AG10803 (cell line): ENCODE measurements around the gene DOLPP1.
"Not testable (repeated sequence)": the region's sequence is repeated elsewhere in the genome, so short reads cannot be mapped to it uniquely, and the experiment has no call there.

Experiments
- DNase-seq: peaks from one replicate; pipeline ENCODE4 v3.0.0; 2010; ENCODE audit warnings: low read depth
- H3K4me3 ChIP-seq: 2 replicates; pipeline ENCODE4 v1.5.1; 2011; ENCODE audit warnings: mild to moderate bottlenecking, low read length, control low read depth
- TF ChIP-seq, protein P1 (sequence below): conservative IDR thresholded peaks from 2 replicates; pipeline ENCODE4 v1.5.1; 2011; ENCODE audit warnings: mild to moderate bottlenecking, low read length, control low read depth, inconsistent platforms

The DOLPP1 gene

DNA sequence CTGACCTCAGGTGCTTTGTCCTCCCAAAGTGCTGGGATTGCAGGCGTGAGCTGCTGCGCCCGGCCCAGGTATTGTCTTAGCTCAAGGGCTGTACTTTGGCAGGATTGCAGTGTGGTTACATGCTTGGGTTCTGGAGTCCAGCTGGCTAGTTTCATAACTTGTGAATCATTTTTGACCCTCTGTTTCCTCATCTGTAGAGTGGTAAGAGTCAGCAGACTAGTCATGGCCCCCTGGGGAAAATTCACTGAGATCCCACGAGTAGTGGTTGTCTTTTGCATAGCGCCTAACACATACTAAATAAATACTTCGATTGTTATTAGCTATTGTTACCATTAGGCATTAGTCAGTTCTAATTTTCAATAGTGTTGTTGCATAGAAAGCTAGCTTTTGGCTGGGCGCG is 44.6 kb downstream of the DOLPP1 start:
- DNase-seq = peak; percentile 78
- TF ChIP-seq, protein P1, sequence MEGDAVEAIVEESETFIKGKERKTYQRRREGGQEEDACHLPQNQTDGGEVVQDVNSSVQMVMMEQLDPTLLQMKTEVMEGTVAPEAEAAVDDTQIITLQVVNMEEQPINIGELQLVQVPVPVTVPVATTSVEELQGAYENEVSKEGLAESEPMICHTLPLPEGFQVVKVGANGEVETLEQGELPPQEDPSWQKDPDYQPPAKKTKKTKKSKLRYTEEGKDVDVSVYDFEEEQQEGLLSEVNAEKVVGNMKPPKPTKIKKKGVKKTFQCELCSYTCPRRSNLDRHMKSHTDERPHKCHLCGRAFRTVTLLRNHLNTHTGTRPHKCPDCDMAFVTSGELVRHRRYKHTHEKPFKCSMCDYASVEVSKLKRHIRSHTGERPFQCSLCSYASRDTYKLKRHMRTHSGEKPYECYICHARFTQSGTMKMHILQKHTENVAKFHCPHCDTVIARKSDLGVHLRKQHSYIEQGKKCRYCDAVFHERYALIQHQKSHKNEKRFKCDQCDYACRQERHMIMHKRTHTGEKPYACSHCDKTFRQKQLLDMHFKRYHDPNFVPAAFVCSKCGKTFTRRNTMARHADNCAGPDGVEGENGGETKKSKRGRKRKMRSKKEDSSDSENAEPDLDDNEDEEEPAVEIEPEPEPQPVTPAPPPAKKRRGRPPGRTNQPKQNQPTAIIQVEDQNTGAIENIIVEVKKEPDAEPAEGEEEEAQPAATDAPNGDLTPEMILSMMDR = no peak
- no peak overlapping the region for H3K4me3 ChIP-seq

DNA sequence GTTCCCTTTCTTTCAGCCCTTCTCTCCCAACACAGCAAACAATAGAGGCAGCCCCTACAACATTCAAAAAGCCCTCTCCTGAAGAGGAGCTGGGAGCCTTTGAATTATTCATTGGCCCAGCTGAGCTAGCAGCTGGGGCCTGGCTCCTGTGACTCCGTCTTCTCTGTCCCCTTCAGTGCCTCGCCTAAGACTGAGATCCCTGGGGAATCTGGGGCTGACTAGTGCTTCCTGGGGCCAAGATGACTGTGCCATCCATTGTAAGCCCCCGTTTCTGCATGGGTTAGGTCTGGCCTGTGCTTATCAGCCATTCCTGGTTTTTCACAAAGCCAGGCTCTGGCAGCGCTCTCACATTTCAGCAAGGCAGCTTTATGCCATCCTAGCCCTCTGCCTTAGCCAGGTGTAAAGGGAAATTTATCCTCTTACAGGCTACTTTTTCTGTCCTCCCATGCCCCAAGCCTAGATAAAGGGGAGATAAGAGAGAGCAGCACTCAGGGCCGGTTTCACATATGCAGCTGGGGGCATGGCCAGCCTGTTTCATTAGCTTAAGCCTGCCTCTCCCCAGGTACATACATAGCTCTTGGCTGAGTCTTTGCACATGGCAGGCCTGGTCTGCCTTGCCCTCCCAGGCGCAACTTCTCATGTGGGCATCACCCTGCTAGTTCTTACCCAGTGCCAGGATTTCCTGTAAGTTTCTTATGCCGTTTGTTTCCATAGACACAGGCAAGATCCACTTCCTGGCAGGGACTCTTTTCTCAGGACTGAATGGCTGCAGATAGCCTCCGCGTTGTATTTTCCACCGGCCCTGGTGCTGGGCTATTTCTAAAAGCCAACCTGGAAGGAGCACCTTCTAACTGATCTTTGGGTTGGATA is 46.1 kb downstream of the DOLPP1 start:
- TF ChIP-seq, protein P1 = no peak
- H3K4me3 ChIP-seq = no peak overlapping the region
- DNase-seq = no peak

DNA sequence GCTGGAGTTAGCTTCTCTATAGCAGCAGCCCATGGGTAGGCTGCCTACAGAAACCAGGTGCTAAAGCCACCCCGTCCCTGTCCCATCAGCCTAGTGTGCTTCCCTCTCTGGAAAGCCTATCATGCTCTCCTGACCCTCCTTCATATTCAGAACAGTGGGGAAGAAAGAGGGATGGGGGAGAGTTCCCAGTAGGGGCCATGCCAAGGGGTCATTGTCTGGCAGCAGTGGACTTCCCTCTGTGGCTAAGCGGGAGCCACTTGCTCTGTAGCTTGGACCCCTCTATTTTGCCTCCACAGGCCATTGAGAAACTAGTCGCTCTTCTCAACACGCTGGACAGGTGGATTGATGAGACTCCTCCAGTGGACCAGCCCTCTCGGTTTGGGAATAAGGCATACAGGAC is 47.8 kb downstream of the DOLPP1 start:
- H3K4me3 ChIP-seq = no peak overlapping the region
- TF ChIP-seq, protein P1 = no peak
- DNase-seq = no peak

DNA sequence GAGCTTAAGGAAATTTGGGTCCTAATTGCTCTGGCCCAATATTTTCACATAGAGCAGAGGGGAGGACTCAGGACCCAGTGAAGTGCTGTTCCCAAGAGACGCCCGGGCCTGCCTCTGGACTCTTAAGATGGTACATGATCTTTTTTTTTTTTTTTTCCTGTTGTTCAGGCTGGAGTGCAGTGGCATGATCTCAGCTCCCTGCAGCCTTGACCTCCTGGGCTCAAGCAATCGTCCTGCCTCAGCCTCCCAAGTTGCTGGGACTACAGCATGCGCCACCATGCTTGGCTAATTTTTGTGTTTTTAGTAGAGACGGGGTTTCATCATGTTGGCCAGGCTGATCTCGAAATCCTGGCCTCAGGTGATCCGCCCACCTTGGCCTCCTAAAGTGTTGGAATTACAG is 49.4 kb downstream of the DOLPP1 start:
- H3K4me3 ChIP-seq, DNase-seq: not testable (repeated sequence)

DNA sequence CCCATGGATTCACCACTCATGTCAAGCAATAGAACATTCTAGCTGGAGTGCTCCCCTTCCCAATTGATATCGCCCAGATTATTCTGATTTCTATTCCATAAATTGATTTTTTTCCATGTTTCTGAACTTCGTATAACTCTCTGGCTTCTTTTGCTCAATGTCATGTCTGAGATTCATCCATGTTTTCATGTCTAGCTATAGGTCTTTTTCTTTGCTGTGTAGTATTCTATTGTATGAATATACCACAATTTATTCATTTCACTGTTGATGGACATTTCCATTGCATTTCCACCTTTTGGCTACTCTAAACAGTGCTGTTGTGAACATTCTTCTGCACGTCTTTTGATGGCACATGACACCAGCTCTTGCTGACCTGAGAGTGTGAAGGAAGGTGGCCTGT is 49.9 kb downstream of the DOLPP1 start:
- no peak overlapping the region for H3K4me3 ChIP-seq
- DNase-seq = no peak
- TF ChIP-seq, protein P1 = no peak

DNA sequence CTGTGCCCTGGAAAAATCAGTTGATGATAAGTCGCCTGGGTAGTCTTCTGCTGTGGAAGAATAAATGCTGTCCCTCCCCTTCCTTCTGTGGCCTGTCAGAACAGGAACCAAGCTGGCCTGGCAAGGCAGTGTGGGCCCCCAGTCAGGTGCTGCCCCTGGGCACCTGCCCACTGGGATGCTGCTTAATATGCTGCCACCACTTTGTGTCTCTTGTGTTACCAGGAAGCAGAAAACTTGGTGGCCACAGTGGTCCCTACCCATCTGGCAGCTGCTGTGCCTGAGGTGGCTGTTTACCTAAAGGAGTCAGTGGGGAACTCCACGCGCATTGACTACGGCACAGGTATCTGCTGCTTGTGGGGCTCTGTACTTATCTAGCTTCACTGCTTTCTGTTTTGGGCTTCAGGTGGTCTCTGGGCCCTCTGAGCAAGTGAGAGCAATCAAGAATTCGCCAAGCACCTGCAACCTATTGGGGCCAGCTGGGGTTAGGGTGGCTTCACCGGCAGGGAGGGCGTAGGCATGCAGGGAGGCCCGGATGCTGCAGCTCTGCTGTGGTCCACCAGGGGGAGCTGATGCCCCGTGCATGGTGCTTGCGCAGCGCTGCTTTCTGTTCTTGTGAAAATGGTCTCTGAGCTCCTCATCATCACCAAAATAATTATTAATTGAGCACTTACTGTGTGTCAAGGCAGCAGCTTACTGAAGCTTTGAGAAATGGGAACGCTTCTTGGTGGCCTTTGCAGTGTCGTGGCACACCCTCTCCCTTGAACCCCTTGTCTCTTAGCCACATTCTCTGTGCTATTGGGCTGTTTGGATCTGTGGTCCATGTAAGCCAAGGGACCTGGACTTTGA is 50.6 kb downstream of the DOLPP1 start:
- TF ChIP-seq, protein P1 = peak; percentile 99
- peak; percentile 59 for DNase-seq
- H3K4me3 ChIP-seq = no peak overlapping the region

DNA sequence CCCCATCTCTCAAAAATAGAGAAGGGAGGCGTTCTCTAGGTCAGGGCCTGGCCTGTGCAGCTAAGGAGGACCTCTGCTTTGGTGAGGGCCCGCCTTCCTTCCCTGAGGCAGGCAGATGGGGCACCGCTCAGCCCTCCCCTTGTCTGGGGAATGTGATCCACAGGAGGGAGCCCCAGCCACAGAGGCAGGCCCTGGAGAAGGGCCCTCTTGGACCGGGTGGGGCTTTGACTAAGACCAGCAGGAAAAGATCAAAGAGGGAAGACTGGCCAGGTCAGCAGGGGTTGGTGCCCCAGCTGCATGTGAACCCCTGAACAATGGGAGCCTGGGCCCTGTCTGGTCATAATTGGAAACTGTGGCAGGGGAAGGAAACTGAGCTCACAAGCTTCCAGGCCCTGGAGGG is 52.2 kb downstream of the DOLPP1 start:
- H3K4me3 ChIP-seq = no peak overlapping the region
- TF ChIP-seq, protein P1 = no peak
- no peak for DNase-seq
